Measurements from ENCODE around the gene UBALD1.

The UBALD1 gene

DNA sequence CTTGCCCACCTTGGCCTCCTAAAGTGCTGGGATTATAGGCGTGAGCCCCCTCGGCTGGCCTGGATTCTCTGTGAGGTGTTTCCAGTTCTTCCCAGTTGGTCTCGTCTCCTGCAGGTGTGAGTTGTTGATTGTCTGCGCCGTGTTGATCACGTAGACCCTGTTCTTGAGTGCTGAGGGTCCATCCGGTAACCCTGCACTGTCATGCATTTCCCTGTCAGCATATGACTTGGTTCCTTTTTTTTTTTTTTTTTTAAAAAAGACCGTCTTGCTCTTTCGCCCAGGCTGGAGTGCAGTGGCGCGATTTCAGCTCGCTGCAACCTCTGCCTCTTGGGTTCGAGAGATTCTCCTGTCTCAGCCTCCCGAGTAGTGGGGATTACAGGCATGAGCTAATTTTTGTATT, 27.2 kb upstream of the UBALD1 start:
- no peak for DNase-seq (ENCODE audit: low read depth)
- TF ChIP-seq, protein P1, sequence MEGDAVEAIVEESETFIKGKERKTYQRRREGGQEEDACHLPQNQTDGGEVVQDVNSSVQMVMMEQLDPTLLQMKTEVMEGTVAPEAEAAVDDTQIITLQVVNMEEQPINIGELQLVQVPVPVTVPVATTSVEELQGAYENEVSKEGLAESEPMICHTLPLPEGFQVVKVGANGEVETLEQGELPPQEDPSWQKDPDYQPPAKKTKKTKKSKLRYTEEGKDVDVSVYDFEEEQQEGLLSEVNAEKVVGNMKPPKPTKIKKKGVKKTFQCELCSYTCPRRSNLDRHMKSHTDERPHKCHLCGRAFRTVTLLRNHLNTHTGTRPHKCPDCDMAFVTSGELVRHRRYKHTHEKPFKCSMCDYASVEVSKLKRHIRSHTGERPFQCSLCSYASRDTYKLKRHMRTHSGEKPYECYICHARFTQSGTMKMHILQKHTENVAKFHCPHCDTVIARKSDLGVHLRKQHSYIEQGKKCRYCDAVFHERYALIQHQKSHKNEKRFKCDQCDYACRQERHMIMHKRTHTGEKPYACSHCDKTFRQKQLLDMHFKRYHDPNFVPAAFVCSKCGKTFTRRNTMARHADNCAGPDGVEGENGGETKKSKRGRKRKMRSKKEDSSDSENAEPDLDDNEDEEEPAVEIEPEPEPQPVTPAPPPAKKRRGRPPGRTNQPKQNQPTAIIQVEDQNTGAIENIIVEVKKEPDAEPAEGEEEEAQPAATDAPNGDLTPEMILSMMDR (IDR thresholded peaks at IDR 0.05; ENCODE audit: insufficient read depth, low read depth, low read length, missing control alignments), result no peak
- H3K4me3 ChIP-seq (ENCODE audit: low read depth, low read length), result no peak overlapping the region

DNA sequence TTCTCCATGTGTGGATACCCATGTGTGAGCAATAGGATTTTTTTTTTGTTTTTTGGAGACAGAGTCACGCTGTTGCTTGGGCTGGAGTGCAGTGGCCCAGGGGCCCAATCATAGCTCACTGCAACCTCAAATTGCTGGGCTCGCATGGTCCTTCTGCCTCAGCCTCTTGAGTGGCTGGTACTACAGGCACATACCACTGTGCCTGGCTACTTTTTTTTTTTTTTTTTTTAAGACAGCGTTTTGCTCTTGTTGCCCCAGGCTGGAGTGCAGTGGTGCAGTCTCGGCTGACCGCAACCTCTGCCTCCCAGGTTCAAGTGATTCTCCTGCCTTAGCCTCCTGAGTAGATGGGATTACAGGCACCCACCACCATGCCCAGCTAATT, 26.6 kb upstream of the UBALD1 start:
- no peak overlapping the region for H3K4me3 ChIP-seq (ENCODE audit: low read depth, low read length)
- DNase-seq (ENCODE audit: low read depth), result no peak
- TF ChIP-seq, protein P1 (IDR thresholded peaks at IDR 0.05; ENCODE audit: insufficient read depth, low read depth, low read length, missing control alignments), result no peak

DNA sequence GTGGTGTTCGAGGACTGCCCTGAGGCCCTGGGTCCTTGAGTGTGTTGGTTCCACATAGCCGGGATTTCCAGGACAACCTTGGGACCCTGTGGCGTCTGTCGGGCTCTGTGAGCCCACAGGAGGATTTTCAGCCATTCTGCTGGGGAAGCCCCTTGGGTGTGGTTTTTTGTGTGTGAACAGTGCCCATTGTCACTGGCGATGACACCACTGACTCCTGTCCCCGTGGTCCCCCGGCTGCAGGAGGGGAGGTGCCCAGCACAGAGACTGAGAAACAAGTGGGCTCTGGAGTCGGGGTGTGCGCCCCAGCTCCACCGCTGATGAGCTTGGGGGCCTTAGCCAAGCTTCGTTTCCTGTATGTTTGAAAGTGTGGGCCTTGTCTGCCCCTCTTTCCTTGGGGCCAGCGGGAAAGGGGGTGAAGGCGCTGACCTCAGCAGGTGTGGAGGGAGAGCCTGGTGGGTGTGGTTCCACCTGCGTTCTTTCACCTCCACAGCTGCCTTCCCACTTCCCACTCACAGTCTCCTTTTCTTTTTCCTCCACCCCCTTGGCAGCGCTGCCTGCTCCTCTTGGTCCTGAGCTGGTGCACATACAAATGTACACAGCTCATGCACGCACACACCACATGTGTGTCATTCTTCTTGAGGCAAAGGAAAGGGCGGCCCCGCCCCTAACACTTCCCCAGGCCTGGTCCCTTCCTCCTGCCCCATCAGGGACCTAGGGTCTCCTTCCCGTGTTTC, 26.1 kb upstream of the UBALD1 start:
- TF ChIP-seq, protein P1 (IDR thresholded peaks at IDR 0.05; ENCODE audit: insufficient read depth, low read depth, low read length, missing control alignments), result no peak
- DNase-seq (ENCODE audit: low read depth), result no peak
- H3K4me3 ChIP-seq (ENCODE audit: low read depth, low read length), result no peak overlapping the region

DNA sequence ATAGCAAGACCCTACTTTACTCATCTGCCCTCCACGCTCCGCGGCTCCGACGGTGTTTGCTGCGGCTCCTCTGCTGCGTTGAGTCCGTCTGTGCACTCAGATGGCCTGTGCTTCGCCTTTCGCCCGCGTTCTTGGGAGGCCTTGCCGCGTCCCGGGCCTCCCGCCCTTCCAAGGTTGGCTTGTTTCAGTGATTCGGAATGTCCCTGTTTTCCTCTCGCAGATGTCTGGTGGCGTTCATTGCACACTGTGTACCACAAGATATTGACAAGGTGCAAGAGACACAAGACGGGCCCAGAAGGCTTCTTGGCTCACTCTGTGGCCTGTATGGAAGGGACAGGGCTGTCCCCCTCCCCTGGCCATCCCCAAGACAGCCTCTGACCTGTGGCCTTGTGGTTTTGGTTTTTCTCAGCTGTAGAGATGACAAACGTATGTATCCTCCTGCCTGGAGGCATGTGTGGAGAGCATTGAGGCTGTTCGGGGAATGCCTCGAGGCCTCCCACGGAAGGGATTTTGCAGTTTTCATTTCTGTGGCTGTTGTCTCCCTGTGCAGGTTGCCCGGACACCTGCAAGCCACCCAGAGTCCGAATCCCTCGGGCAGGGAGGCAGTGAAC, 25.3 kb upstream of the UBALD1 start:
- TF ChIP-seq, protein P1 (IDR thresholded peaks at IDR 0.05; ENCODE audit: insufficient read depth, low read depth, low read length, missing control alignments), result no peak
- H3K4me3 ChIP-seq (ENCODE audit: low read depth, low read length), result no peak overlapping the region
- no peak for DNase-seq (ENCODE audit: low read depth)

DNA sequence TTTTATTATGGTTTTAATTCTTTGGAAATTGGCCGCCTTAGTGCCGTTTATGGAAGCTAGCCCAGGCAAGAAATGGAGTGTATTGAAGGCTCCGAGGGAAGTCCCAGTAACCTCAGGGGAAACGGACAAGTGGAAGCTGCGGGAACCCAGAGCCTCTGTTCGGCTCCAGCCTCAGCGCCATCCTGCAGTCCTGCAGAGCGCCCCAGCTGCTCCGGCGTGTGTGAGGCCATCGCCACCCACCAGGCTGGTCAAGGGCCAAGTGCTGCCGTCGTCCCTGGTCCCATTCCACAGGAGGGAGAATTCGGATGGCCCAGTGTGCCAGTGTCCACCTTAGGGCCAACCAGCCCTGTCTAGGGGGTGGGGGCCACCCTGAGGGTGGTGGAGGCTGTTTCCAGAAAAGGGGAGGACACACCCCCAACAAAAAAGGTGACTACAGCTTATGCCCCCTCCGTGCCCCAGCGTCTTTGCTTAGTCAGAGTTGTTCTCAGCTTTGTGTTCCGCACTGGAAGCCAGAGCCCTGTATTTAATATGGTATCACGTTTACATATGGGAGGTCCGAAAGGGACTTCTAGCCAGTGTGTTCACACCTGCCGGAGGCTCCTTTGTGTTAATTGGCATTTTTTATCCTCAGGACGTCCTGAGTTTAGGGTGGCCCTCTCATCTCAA, 22.9 kb upstream of the UBALD1 start:
- TF ChIP-seq, protein P1 (IDR thresholded peaks at IDR 0.05; ENCODE audit: insufficient read depth, low read depth, low read length, missing control alignments), result no peak
- H3K4me3 ChIP-seq (ENCODE audit: low read depth, low read length), result no peak overlapping the region
- DNase-seq (ENCODE audit: low read depth), result no peak

DNA sequence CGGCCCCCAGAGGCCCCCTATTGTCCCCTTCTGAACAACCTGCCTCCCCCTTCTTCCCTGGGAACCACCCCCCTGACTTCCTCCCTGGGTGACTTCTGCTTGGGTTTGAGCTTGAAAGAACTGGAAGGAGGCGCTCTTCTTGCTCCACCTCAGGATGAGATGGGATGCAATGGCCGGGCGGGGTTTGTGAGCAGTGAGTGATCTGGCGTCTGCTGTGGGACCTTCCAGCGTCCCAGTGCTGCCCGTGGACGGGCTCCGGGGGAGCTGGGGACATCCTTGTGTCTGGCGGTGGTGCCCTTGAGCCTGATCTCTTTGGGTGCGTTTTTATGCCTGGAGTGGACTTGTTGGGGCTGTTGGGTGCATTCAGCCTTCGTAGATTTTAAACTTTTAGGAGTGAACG, 21.5 kb upstream of the UBALD1 start:
- H3K4me3 ChIP-seq (ENCODE audit: low read depth, low read length), result no peak overlapping the region
- no peak for DNase-seq (ENCODE audit: low read depth)
- TF ChIP-seq, protein P1 (IDR thresholded peaks at IDR 0.05; ENCODE audit: insufficient read depth, low read depth, low read length, missing control alignments), result no peak

Data from GM12865 (cell line).